IMR-90 (cell line): ENCODE results near the gene SLC25A30.

Source experiments
- POLR2A ChIP-seq: IDR thresholded peaks from 2 replicates; pipeline ENCODE4 v1.6.1; 2012; ENCODE audit warnings: mild to moderate bottlenecking, low read depth, low read length
- RCOR1 ChIP-seq: IDR thresholded peaks from 2 replicates; pipeline ENCODE4 v1.6.1; 2012; ENCODE audit warnings: mild to moderate bottlenecking, low read length, improper control_type of control experiment; ENCODE audit not compliant: insufficient replicate concordance

DNA sequence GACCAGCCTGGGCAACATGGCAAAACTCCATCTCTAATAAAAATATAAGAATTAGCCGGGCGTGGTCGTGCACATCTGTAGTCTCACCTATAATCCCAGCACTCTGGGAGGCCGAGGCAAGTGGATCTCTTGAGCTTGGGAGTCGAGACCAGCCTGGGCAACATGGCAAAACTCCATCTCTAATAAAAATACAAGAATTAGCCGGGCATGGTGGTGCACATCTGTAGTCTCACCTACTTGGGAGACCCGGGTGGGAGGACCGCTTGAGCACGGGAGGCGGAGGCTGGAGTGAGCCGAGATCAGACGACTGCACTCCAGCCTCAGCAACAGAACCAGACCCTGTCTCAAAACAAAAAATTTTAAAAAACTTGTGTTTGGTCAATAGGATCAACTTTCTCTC, 7.7 kb downstream of the SLC25A30 start:
- TF ChIP-seq RCOR1: no peak
- TF ChIP-seq POLR2A: no peak
